D721Med (cell line): ENCODE measurements around the gene PIM1.

Experiments
- DNase-seq: peaks from one replicate; pipeline ENCODE4 v3.0.0; 2011; ENCODE audit warnings: low spot score; ENCODE audit not compliant: insufficient read length
- FAIRE-seq: peaks from 2 replicates; lab custom pipeline; 2011; peaks lifted over from hg19 to GRCh38; lab: Jason Lieb, UNC
- TF ChIP-seq, protein P1 (sequence below): IDR thresholded peaks from 2 replicates; pipeline ENCODE4 v1.5.1; 2012; ENCODE audit warnings: mild to moderate bottlenecking, control low read depth; ENCODE audit not compliant: insufficient read depth; ENCODE audit errors: missing control alignments

The PIM1 gene

DNA sequence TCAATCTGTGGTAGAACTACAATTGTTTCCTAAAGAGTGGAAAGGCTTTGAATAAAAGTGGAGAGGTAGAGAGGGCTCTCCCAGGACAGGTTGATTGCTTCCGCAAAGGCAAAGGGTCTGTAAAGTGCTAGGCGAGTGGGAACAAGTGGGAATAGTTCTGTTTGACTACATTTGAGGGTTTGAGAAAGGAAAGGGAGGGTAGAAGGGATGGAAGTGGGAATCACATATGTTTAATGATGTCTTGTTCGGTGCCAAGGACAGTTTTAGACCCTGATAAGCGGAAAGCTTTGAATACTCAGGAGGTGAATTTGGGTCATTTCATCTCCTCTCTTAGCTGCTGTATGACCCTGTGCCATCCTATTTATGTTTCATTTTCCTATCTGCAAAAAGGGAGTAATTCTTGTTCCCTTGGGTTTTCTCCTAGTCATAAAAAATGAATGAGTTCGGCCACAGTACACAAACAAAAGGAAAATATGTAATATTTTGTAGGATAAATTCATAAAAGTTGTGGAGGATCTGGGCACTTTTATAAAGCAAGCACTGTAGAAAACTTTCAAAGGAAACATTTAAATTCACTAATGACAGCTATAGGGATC is 1.7 kb upstream of the PIM1 start:
- DNase-seq = no peak
- TF ChIP-seq, protein P1, sequence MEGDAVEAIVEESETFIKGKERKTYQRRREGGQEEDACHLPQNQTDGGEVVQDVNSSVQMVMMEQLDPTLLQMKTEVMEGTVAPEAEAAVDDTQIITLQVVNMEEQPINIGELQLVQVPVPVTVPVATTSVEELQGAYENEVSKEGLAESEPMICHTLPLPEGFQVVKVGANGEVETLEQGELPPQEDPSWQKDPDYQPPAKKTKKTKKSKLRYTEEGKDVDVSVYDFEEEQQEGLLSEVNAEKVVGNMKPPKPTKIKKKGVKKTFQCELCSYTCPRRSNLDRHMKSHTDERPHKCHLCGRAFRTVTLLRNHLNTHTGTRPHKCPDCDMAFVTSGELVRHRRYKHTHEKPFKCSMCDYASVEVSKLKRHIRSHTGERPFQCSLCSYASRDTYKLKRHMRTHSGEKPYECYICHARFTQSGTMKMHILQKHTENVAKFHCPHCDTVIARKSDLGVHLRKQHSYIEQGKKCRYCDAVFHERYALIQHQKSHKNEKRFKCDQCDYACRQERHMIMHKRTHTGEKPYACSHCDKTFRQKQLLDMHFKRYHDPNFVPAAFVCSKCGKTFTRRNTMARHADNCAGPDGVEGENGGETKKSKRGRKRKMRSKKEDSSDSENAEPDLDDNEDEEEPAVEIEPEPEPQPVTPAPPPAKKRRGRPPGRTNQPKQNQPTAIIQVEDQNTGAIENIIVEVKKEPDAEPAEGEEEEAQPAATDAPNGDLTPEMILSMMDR = no peak
- FAIRE-seq = no peak

DNA sequence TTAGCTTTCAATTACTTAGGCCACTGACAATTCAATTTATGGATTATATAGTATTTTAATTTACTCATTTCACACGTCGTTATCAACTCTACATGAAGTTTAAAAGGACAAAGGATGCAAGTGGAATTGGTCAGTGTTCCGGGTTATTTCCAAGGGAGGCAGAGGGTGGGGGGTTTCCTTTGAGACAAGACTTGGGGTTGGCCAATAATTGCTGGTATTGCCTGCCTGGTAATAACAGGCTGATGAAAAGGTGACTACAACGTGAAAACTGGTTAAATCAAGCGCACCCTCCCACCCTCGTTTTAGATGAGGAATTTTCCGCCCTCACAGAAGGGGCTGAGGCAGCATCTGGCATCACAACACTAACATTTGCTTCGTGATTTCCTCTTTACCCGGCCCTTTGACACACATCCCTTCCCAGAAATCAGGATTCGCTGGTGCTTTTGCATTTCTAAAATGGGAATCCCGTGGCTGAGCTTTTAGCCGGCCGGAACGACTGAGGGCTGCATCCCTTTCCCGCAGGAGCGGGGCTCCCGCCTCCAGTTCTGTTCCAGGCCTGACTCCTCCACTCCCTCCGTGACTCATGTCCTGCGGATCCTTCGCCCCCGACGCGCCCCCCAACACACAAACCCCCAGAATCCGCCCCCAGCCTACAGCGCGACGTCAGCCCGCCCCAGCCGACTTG is 999 bp upstream of the PIM1 start:
- FAIRE-seq (no peak), DNase-seq (no peak)
- TF ChIP-seq, protein P1 = no peak

DNA sequence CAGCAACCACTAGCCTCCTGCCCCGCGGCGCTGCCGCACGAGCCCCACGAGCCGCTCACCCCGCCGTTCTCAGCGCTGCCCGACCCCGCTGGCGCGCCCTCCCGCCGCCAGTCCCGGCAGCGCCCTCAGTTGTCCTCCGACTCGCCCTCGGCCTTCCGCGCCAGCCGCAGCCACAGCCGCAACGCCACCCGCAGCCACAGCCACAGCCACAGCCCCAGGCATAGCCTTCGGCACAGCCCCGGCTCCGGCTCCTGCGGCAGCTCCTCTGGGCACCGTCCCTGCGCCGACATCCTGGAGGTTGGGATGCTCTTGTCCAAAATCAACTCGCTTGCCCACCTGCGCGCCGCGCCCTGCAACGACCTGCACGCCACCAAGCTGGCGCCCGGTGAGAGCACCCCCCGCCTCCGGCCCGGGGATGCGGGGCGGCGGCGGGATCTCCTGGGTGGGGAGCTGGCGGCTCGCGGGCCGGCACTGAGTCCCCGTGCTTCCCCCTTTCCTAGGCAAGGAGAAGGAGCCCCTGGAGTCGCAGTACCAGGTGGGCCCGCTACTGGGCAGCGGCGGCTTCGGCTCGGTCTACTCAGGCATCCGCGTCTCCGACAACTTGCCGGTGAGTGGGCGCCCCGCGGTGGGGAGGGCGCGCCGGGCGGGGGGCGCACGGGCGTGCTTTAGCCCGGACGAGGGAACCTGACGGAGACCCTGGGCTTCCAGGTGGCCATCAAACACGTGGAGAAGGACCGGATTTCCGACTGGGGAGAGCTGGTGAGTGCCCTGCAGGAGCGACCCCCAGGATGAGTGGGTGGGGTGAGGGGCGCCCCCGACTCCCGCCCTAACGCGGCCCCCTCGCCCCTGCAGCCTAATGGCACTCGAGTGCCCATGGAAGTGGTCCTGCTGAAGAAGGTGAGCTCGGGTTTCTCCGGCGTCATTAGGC is 585 bp downstream of the PIM1 start:
- no peak for FAIRE-seq
- DNase-seq = no peak
- TF ChIP-seq, protein P1 = no peak

GRCh38 chr6:37171201-37171969 is 1.4 kb downstream of the PIM1 start:
- TF ChIP-seq, protein P1 = no peak
- FAIRE-seq (no peak), DNase-seq (no peak)

DNA sequence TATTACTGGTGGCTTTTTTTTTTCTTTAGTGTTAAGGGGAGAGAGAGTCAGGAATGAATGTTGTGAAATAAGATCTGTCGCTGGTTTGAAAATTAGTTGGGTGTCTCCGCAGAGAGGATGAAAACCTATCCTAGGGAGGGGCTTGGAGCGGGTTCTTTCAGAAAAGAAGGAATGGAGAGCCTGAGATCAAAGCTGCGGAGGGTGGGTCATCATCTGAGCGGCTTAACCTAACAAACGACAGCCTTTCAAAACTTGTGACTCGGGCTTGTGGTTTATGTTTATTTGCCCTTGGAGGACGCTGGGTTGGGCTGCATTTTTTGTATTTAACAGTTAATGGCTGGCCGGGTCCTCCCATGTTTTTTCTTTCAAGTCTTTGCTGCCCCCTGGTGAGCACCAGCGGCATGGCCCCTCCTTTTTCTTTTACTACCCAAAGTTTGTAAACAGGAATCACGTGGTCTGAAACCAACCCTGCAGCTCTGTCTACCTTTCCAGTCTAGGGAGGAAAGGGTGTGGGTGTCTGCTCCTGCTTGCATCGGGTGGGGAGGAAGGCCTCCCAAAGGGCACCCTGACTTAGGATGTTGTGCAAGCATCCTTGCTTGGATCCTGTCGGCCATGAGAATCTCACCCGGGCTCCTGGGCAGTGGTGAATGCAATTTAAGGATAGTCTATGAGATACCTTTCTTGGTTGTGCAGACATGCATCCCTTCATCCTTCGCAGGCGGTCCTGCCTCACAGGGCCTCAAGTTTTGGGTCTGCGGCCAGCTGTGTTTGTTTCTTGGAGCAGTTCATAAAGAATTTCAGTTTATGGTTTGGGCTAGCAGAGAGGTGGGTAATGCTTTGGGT is 2.2 kb downstream of the PIM1 start:
- TF ChIP-seq, protein P1 = peak; percentile 95
- FAIRE-seq (no peak), DNase-seq (peak; percentile 74)

- TF ChIP-seq, protein P1 = no peak
- DNase-seq = no peak
- no peak for FAIRE-seq
These were observed 3.0 kb downstream of the PIM1 start for GRCh38 chr6:37172912-37173492.
